GM04503 (cell line): ENCODE results near the gene ATAD1.
"Not testable (repeated sequence)": the region's sequence is repeated elsewhere in the genome, so short reads cannot be mapped to it uniquely, and the experiment has no call there.

Experiments used
- DNase-seq: peaks from one replicate; pipeline ENCODE4 v3.0.0-alpha.2; 2012; ENCODE audit warnings: low read depth

The ATAD1 gene

DNA sequence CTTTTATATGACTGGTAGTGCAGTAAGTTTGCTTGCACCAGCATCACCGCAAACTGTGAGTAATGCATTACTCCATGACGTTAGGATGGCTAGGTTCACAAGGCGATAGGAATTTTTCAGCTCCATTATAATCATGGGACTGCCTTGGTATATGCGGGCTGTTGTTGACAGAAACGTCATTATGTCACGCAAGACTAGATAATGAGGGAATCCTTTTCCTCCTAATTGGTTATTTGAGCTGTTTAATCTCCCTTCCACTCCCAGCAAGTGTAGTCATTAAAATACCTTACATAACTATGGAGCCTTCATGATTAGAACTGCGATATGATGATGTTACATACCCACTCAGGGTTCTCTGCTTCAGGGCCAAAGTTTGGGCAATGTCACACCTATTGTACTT is 28.0 kb upstream of the ATAD1 start:
- DNase-seq, result no peak

DNA sequence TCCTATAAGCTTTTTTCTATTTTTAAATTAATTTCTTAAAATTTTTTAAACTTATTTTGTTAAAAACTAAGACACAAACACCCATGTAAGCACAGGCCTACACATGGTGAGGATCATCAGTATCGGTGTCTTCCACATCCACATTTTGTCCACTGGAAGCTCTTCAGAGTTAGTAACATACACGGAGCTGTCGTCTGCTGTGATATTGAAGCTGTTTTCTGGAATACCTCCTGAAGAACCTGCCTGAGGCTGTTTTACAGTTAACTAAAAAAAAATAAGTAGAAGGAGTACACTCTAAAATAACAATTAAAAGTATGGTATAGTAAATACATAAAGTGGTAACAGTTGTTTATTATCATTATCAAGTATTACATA is 27.6 kb upstream of the ATAD1 start:
- no peak for DNase-seq

GRCh38 chr10:87844837-87845623 is 27.0 kb upstream of the ATAD1 start:
- no peak for DNase-seq

DNA sequence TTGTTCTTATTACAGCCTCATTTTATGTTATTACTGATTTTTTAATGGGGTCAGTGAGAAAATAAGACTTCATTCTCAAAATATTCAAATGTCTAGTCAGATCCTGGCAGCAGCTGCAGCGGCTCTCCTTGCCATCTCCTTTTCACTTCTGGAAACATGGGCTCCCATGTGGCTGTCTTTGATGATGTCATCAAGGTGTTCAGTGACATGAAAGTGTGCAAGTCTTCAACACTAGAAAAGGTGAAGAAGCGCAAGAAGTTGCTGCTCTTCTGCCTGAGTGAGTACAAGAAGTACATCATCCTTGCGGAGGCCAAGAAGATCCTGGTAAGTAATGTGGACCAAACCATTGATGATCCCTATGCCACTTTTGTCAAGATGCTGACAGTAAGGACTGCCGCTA is 25.7 kb upstream of the ATAD1 start:
- DNase-seq, result no peak

DNA sequence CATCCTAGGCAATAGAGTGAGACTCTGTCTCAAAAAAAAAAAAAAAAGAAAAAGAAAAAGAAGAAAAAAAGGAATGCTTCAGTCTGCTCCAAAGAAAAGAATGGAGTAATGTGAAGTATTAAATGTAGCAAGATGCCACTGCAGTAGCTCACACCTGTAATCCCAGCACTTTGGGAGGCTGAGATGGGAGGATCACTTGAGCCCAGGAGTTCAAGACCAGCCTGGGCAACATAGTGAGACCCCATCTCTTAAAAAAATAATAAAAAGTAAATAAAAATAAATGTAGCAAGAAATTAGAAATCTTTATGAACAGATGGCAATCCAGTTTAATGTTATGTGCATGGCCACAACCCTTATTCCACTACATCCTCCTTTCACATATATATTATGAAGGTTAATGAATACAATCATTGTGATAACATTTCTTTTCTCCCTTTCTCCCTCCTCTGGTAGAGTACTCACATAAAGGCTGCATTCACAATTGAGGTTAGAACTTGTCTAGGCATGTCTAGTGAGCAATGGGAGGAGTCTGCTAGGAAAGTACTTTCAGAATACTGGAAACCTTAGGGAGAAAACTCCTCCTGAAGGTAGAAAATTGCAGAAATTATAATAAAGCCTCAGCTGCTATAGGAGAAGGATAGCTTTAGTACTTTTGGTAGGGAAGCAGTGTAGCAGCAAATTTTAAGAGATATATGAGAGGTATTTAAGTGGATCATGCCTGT is 24.9 kb upstream of the ATAD1 start:
- DNase-seq, result no peak

- DNase-seq, result no peak
Observed at GRCh38 chr10:87842220-87842641, 24.2 kb upstream of the ATAD1 start.

- no peak for DNase-seq
Observed at GRCh38 chr10:87841186-87841585, 23.2 kb upstream of the ATAD1 start.

GRCh38 chr10:87838650-87839049 is 20.6 kb upstream of the ATAD1 start:
- DNase-seq, result no peak

- no peak for DNase-seq
Observed at GRCh38 chr10:87837445-87837844, 19.4 kb upstream of the ATAD1 start.

GRCh38 chr10:87836098-87836497 is 18.1 kb upstream of the ATAD1 start:
- no peak for DNase-seq

GRCh38 chr10:87829986-87830729 is 12.1 kb upstream of the ATAD1 start:
- no peak for DNase-seq

DNA sequence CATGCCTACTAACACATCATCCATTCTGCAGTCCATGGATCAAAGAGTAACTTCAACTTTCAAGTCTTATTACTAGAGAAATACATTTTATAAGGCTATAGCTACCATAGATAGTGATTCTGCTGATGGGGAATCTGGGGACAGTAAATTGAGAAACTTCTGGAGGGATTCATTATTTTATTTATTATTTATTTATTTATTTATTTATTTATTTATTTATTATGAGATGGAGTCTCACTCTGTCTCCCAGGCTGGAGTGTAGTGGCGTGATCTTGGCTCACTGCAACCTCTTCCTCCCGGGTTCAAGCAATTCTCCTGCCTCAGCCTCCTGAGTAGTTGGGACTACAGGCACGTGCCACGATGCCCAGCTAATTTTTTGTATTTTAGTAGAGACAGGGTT is 11.0 kb upstream of the ATAD1 start:
- not testable (repeated sequence) for DNase-seq

DNA sequence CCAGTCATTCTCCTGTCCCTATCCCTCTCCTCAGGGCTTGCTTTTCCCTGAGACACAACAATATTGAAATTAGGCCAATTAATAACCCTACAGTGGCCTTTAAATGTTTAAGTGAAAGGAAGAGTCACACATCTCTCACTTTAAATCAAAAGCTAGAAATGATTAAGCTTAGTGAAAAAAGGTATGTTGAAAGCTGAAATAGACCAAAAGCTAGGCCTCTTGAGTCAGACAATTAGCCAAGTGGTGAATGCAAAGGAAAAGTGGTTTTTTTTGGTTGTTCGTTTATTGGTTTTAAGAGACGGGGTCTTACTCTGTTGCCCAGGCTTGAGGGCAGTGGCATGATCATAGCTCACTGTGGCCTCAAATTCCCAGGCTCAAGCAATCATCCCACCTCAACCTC is 9.7 kb upstream of the ATAD1 start:
- no peak for DNase-seq

GRCh38 chr10:87826653-87827052 is 8.6 kb upstream of the ATAD1 start:
- no peak for DNase-seq

- DNase-seq, result no peak
Observed at GRCh38 chr10:87819289-87819585, 1.2 kb upstream of the ATAD1 start.

DNA sequence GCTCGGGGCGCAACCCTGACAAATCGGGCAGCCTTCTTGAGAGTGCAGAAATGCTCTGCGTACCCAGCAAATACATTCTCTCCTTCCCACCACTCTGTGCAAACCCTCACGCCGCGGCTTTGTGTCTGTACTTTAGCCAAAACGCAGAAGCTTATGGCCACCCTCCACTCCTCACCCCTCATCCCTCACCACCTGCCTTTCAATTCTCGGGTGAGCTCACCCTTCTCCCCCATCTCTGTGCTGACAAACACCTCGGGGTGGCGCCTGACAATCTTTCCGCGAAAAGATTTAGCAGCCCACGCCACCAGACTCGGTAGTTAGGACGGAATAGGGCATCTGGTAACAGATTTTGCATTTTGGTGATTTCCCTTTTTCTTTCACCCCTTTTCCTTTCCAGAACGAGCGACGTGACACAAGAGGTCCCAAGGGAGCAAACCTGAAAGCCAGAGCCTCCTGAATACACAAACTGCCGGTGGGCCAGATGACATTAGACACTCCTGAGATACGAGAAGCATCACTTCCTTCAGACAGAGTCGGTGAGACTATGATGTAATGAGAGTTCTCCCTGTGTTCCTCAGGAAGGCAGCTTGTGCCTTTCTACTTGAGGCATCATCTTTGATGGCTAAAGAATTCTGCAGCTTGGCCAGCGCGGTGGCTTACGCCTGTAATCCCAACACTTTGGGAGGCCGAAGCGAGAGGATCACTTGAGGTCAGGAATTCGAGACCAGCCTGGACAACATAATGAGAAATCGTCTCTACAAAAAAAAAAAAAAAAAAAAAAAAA is 671 bp upstream of the ATAD1 start:
- no peak for DNase-seq

- DNase-seq, result no peak
Observed at GRCh38 chr10:87816898-87817608, 973 bp downstream of the ATAD1 start.

- DNase-seq, result no peak
Observed at GRCh38 chr10:87816163-87816897, 1.7 kb downstream of the ATAD1 start.

DNA sequence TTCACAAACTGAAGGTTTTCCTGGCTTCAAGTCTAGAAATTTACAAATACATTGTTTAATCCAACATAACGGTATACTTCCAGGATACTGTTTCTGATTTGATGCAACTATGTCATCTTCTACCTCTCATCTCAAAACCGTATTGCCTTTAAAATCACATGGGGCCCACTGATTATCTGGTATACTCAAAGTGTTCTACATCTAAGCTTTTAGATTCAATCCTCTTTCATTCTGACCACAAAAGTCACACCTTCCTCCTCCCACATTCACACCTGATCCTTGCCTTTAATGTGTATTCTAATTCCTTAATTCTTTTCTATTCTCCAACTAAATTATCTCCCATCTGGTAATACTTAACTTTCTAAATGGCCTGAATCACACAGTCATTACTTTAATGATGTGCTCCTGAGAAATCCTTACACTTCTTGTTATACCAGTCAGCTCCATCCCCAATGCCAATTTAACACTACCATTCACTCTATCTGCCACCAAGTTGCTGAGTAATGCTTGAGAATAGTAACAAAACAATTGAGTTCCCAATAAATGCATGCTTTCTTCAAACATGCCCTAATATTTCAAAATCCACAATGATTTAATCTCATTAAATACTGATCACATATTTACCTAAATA is 13.0 kb downstream of the ATAD1 start:
- DNase-seq, result no peak

GRCh38 chr10:87803831-87804230 is 14.2 kb downstream of the ATAD1 start:
- DNase-seq, result no peak

GRCh38 chr10:87803328-87803727 is 14.7 kb downstream of the ATAD1 start:
- no peak for DNase-seq
